Stimulated activated CD4-positive, alpha-beta T cell treated with anti-CD3 and anti-CD28 coated beads, Interleukin-12 subunit alpha, Interleukin-12 subunit beta, amount 100 ng/mL, for 24 hours (primary cell): ENCODE data around the gene RFFL.
"Not testable (repeated sequence)": the region's sequence is repeated elsewhere in the genome, so short reads cannot be mapped to it uniquely, and the experiment has no call there.

Source experiments
- DNase-seq, 2 experiments: peaks; one replicate each; pipeline ENCODE4 v3.0.0-alpha.2; 2020; ENCODE audit warnings: low read depth in 2 of 2

Gene RFFL, protein sequence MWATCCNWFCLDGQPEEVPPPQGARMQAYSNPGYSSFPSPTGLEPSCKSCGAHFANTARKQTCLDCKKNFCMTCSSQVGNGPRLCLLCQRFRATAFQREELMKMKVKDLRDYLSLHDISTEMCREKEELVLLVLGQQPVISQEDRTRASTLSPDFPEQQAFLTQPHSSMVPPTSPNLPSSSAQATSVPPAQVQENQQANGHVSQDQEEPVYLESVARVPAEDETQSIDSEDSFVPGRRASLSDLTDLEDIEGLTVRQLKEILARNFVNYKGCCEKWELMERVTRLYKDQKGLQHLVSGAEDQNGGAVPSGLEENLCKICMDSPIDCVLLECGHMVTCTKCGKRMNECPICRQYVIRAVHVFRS

DNA sequence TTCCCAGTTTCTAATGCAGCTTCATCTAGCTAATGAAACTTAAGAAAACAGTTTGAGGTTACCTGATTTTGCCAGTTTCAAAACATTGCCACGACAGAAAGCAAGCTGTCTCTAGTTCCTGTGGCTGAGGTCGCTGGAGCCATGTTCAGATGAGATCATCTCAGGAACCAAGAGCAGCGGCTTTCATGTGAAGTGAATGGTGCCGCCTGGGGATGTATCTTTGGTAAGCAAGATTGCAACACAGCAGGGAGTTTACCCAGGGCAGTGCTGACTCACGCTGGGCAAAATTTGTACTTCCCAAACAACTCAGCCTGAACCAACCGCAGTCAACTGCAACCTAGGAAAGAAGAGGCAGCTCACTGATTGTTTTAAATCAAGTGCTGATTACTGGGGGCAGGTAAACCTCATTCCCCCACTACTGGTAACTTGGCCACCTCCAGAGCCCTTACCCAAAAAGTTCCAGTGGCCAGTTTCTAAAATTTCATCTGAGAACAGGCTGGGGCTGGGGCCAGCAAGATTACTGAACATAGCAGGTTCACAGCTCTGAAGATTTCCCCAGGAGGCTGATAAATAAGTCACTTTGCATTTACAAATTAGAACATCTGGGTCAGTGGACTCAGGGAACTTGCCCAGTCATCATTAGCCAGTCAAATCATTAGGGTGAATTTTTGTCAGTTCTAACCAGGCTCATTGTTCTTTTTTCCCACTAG, at the start of gene RFFL:
RFFL (minus strand) TSS at position 194 of the 710 bp plus-strand sequence. CDS start 37,154 bp downstream, outside the sequence.
- DNase-seq = peak; percentile 74 to 79

DNA sequence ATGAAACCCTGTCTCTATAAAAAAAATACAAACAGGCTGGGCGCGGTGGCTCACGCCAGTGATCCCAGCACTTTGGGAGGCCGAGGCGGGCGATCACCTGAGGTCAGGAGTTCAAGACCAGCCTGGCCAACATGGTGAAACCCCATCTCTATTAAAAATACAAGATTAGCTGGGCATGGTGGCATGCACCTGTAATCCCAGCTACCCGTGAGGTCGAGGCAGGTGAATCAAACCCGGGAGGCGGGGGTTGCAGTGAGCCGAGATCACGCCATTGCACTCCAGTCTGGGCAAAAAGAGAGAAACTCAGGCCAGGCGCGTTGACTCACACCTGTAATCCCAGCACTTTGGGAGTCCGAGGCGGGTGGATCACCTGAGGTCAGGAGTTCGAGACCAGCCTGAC, 47.3 kb upstream of the RFFL start:
- not testable (repeated sequence) for DNase-seq

DNA sequence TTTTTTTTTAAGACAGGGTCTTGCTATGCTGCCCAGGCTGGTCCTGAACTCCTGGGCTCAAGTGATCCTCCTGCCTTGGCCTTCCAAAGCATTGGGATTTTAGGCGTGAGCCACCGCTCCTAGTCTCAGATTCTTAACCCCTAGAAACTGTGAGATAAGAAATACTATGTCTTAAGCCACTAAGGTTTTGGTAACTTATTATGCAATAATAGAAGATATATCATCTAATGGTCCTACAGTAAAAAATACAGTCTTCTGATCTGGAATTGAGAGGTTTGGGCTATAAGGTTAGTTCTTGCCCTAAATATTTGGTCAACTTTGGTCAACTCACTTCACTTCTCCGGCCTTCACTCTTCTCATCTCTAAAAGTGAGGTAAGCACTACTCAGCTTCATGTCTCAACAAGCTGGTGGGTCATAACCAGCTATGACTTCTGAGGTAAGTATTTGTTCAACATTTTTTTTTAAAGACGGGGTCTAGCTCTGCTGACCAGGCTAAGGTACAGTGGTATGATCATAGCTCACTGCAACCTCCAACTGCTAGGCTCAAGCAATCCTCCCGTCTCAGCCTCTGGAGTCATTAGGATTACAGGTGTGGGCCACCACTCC, 41.4 kb upstream of the RFFL start:
- no peak for DNase-seq

DNA sequence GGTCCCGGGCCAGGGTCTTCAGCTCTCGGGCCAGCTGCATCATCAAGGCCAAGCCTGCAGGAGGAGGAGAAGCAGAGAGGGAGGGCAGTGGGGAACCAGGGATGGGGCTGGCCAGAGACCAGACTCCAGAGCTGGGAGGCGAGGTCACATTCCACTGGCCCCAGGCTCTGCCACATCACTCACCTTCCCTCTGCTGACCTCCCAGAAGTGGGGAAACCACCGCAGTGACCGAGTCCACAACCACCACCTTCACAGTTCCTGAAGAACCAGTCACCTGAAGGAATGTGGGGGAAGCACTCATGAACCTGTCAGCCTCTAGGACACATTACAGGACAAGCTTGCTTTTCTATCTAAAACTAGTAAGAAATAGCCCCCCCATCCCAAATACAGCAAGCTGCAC, 39.8 kb upstream of the RFFL start:
- DNase-seq = no peak

DNA sequence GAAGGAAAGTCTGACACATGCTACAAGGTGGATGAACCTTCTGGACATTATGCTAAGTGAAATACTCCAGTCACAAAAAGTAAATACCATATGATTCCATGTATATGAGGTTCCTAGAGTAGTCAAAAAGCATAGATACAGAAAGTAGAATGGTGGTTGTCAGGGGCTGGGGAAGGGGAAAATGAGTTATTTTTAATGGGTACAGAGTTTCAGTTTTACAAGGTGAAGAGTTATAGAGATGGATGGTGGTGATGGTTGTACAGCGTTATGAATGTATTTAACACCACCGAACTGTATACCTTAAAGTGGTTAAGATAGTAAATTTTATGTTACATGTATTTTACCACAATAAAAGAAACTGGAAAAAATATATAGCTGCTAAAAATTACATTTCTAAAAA, 38.2 kb upstream of the RFFL start:
- no peak for DNase-seq

DNA sequence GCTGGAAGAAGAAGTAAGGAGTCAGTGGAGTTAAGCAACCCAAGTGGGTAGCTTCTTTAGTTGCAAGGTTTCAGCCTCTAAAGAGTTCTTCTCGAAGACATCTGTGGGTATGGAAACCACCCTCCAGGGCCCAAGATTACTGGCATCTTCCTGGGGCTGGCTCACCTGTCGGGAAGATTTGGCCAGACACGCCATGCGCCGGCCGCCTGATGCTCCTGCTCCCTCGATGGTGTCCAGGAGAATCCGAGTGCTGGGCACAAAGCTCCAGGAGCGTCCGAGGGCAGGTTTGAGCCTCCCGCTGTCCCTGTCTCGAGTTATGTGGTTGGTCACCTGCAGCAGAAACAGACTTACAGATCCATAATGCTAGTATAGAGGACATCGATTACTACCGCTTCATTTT, 37.5 kb upstream of the RFFL start:
- DNase-seq = no peak

DNA sequence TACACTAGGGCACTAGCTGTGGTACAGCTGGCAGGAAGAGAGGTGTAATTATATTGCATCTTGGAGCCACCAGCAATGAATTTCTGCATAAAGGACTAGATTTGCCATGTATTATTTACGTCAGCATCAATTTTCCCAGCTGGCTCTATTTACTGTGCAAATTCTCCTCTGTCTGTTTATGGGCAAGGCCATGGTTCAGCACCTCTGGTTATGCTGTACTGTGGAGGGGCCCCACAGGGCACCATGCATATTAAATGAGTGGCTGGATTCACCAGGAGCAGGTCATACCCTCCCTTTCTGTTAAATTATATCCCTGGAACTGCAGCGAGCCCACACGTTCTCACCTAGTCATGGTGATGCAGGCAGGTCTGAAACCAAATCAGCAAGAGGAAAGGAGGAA, 36.4 kb upstream of the RFFL start:
- DNase-seq = no peak

DNA sequence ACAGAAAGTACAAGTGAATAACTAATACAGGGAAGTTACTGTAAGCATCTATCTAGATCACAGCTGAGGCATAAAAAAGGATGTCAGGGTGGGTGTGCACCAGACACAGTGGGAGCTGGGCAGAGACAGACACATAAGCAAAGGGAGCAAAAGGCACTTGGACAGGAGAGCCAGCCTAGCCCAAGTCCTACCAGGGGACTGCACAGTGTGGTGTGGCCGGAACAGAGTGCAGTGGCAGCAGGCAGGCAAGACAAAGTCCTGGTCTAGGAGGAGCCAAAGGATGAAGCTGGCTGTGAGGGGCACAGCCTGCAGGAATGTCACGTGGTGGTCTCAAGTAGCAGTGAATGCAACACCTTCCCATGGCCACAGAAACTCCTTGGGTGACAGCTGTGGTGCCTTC, 34.3 kb upstream of the RFFL start:
- no peak for DNase-seq

DNA sequence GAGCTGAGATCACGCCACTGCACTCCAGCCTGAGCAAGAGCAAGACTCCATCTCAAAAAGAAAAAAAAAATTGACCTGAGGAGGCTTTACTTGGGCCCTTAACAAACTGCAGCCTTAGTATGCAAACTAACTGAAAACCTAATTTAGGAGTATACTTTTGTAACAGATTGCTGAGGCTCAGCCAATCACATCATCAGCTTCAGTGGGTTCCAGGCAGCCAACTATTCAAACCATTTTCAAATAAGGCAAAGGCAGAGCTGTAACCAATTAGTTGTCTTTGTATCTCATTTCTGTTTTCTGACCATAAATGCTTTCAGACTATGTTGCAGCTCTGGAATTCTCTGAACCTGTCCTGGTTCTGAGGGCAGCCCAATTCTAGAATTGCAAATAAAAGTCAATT, 32.2 kb upstream of the RFFL start:
- DNase-seq = no peak

DNA sequence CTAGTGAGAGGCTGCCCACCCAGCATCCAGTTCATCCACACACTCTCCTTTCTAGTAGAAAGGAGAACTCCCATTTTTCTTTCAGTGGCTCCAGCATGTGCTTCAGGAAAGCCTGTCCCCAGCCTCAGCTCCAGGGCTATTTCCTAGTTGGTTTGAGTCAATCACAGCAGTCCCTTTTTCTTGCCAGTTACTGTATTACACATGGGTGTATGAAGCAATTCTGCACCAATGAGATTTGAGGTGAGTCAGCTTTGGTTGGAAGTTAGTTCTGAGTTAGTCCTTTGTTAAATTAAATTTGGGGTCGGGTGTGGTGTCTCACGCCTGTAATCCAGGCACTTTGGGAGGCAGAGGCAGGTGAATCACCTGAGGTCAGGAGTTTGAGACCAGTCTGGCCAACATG, 31.4 kb upstream of the RFFL start:
- no peak for DNase-seq

DNA sequence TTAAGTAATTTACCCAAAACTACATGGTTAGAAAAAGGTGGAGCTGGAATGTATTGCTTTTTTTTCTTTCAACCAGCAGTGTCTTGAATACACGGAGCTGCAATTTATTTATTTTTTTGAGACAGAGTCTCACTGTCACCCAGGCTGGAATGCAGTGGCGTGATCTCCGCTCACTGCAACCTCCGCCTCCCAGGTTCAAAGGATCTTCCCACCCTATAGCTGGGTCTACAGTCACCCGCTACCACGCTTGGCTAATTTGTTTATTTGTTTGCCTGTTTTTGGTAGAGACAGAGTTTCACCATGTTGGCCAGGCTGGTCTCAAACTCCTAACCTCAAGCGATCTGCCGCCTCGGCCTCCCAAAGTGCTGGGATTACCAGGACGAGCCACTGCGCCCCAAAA, 27.2 kb upstream of the RFFL start:
- DNase-seq = not testable (repeated sequence)

DNA sequence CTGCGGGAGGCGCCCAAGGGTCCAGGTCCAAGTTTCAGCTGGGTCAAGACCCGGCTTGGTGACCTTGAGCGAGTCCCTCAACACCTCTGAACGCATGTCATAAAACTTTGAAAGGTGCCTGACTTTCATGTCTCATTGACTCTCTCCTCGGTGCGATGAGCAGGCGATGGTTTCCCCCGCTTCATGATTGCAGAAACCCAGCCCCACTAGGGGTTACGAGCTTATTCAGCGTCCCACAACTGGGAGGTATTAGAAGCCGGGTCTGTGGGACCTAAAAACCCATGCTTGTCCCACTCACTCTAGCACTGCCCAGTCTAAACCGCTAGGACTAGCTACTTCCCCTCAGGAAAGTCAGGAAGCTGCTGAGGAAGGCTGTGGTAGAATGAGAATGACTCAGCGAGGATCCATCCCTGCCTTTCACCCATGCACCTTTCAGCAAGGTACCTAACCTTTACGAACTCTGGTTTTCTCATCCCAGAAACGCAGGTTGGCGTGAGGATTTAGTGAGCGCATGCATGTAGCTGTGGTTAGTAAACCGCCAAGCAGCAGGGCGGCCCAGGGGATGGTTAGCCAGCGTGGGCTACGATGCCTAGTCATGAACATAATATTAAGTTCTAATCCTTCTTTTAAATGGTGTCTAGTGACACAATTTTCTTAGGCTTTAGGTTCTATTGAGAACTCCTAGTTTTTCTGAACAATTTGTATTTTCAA, 26.2 kb upstream of the RFFL start:
- peak in 1 of 2 experiments; percentile 40 for DNase-seq

DNA sequence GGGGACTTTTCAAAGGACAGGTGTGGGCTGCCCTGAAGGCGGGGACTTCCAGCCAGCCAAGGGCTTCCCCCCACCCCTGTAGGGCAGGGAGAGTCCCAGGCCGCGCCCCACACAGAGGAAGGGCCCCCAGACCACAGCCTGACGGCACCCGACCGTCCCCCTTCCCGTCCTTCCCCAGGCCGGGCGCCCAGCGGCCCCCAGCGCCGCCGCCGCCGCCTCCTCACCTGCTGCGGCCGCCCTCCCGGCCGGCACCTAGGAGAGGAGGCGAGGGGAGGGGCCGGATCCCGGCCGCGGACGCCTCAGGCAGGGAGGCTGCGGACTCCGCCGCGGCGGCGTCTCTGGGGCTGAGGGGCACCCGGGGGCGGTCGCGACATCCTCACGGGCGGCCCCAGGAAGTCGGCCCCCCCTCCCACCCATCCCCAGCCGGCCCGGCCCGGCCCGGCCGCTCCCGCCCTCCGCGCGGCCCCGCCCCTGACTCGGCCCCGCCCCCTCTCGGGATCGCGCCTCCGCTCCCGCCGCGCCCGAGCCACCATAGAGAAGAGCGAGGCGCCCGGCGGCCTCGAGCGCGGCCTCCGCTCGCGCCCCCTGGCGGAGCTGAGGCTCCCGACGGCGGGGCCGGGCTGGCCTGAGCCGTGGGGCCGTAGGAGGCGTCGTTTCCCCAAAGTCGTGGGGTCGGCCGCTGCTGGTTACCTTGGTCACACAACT, 25.5 kb upstream of the RFFL start:
- peak; percentile 74 to 83 for DNase-seq

DNA sequence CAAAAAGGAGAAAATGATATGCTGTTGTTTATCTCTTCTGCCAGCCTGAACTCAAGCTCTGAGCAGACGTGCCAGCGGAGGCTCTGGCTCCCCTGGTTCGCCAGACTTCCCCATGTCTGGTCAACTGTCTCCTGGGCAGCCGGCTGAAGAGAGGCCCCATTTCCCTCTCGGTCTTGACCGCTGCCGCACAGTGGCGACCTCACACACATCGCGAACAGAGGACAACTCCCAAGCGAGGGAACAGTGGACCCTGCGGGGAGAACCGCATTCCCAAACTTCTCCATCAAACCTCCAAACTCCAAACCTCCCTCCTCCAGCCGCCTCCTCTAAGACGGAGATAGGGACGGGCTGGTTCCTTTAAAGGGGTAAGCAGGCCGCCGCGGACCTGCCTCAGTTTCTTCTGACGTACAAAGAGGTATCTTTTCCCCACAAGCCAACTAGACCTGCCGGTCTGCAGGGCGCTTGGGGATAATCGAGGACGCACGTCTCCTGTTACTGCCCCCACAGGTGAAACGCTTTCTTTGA, 24.9 kb upstream of the RFFL start:
- no peak for DNase-seq

DNA sequence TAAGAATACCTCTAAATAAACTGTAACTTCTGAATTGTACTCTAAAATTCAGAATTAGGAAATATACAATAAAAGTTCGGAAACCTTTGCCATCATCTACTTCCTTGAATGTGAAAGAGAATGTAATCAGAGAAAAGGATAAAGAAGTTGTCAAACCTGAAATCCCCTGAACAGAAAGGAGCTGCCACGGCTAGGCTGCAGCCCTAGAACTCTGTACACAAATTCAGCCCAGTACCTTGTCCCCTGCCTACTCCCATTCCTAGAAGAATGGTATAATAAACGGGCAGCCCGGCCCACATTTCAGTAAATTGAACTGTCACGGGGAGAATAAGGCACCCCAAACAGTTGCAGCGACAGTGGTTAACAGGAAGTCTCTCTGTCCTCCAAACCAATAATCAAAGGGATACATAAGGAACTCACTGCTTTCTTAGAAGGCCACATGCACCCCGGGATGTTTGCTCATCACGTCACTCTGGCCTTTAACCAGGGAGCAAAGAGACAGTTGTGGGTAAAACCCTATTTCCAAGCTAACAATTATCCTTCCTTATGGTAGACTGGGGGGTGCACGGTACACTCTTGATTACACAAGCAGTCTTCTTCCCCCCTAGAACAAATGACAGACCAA, 24.3 kb upstream of the RFFL start:
- no peak for DNase-seq

DNA sequence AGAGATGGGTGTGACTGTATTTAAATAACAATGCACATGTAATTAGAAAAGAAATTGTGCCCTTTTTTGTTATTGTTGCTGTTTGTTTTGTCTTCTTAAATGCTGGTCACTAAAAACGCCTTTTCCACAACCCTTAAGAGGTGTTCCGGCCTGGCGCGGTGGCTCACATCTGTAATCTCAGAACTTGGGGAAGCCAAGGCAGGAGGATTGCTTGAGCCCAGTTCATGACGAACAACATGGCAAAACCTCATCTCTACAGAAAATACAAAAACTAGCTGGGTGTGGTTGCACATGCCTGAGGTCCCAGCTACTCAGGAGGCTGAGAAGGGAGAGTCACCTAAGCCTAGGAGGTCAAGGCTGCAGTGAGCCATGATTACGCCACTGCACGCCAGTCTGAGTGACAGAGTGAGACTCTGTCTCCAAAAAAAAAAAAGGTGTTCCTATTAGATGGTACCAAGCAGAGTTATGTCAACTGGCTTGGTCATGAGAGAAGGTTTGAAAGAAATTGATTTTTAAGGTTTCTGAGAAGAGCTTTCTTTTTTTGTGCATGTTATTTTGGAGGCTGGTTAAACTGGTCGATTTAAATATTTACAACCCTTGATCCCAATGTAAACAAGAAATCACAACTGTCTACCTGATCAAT, 23.5 kb upstream of the RFFL start:
- no peak for DNase-seq

DNA sequence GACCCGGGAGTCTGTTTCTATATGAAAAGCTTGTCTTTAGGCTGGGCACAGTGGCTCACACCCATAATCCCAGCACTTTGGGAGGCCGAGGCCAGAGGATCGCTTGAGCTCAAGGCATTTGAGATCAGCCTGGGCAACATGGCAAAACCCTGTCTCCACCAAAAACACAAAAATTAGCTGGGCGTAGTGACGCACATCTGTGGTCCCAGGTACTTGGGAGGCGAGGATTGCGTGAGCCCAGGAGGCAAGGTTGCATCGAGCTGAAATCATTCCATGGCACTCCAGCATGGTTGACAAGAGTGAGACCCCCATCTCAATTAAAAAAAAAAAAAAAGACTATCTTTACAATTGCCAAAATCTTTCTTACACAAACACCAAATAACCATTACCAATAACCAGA, 22.7 kb upstream of the RFFL start:
- DNase-seq = no peak

DNA sequence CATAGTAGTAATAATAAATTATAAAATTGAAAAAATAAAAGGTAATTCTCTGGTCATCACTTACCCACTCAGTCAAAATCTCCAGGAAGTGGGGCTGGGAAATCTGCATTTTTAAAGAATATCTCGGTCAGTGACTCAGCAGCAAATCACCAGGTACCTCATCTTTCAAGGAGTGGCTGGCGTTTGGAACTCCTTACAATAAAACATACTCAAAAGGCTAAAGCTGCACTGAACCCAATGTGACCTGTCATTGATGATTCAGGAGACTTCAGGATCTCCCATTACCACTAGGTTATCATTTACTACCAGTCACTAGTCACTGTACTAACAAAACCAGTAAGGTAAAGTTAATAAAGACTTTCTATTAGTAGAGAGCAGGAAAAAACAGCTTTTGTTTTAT, 21.5 kb upstream of the RFFL start:
- no peak for DNase-seq

DNA sequence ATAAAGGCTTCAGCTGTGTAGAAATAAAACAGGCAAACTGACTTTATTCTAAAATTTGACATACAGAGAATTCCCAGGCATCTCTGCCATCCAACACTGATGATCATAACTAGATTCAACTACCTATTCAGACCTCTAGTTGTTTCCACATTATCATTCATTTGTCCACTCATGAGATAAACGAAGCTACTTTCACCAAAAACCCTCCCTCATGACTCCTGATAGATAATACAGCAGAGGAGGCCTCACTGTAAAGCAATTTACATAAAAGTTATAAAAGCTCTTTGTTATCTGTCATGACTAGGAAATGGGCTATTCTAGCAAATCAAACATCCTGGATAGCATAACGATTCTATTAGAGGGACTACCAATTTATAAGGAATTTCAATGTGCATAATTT, 19.6 kb upstream of the RFFL start:
- DNase-seq = no peak

DNA sequence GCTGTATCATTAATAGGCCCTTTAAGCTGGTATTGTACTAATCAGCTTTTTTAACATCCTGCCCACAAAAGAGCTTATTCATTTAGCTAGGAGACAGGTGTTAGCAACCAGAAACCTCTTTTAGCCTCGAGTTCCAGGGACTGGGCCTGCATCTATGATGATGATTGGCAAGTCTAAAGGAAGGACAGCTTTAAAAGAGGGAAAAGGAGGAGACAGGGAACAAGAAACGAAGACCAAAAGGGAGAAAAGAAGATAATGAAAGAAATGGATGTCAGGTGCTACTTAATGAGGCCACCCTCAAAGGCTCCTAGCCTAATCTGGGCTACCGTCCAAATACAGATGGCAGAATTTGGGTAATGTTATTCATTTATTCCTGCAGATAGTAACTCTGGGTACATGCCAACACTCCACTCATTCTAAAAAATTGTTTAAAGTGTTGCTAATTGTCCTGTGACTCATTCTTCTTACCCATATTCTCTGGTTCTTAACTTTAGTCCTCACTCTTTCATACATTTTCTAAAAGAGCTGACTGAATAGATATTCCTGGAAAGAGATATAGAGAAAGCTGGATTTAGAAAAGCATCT, 18.7 kb upstream of the RFFL start:
- no peak for DNase-seq
